SIG-M5 treated with dmso at 0.1 percent for 504 hours (cell line): Measurements from ENCODE around the gene PTK6.
A peak's percentile ranks its signal among the peaks of the same experiment; 100 is the strongest.

Experiments used
- DNase-seq: peaks from one replicate; lab custom pipeline; 2025; ENCODE audit not compliant: unreplicated experiment; lab: John Stamatoyannopoulos, UW

PTK6 gene

DNA sequence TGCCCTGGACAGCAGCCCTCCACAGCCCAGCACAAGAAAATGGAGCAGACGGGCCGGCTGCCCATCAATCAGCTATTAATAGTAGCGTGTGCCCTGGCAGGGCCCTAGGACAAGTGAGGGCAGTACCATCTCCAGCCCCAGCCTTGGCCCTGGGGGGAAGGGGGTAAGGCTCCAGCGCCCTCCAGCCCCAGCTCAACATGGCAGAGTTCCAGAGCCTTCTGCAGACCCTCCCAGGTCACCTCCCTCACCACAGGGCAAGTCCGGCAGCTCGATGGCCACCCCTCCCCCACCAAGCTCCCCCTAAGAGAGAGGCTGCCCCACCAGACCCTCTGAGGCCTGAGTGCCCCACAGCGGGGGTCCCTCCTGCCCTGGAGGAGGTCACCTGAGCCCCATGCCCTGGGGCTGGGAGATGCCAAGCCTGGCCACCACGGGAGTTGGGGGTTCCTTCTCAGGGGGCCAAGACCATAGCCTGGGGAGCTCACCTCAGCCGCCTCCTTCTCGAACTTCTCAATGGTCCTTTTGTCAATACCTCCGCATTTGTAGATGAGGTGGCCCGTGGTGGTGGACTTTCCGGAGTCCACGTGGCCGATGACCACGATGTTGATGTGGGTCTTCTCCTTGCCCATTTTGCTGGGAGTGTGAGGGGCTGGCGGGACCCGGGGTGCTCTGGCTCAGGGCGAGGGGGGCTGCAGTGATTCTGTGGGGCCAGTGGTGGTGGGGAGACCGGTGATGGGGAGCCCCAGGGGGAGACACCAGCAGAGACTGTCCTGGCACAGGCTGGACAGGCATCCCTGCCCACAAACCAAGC is 39.8 kb downstream of the PTK6 start:
- DNase-seq, result no peak

DNA sequence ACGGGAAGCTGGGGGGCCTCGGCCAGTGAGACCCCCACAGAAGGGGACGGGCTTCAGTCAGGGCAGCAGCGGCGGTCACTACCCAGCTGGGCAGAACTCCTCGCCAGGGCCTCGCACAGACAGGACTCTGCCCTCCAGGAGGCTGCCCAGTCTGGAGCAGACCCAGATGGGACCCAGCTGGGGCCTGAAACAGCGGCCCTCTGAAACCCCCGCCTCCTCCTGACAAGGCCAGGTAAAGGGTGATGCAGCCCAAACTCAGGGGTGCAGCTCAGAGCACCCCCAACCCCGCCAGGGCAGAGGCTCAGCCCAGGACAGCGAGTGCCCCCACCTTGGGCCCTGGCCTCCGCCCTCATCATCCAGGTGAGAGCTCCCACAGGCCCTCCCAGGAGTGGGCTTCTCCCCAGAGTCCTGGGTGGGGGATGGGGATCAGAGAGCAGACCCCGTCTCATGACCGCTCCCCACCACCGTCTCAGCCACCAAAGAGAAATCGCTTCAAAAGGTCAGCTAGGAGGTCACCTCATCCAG is 40.5 kb downstream of the PTK6 start:
- DNase-seq, result no peak

DNA sequence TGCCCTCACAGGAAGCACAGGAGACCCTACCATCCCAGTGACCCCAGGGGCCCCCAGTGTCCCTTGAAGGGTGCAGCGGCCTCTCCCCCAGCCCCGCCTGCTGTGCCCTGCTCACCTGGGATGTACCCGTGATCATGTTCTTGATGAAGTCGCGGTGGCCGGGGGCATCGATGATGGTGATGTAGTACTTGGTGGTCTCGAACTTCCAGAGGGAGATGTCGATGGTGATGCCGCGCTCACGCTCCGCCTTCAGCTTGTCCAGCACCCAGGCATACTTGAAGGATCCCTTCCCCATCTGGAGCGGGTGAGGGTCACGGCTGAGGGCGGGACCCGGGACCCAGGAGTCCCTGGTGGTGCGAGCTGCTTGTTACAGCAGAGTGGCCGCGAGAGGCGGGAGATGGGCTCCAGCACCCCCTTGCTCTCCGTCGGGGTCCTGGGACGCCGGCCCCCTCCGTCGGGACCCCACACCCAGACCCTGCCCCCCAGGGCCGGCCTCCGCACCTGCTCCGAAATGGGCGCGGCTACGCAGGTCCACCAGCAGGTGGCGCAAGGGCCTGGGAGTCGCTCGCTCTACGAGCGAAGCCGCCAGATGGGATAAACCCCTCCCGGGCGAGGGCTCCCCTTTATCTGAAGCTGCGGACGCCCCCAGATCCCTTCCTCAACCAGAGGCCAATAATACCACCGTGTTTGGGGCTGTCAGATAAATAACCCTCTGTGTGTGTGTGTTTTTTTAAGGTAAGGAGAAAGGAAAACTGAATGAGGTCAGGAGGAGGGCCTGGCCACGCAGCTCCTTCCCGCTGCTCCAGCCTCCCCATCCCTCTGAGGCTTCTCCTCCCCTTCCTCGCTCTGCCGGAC is 41.2 kb downstream of the PTK6 start:
- DNase-seq, result peak; percentile 36

DNA sequence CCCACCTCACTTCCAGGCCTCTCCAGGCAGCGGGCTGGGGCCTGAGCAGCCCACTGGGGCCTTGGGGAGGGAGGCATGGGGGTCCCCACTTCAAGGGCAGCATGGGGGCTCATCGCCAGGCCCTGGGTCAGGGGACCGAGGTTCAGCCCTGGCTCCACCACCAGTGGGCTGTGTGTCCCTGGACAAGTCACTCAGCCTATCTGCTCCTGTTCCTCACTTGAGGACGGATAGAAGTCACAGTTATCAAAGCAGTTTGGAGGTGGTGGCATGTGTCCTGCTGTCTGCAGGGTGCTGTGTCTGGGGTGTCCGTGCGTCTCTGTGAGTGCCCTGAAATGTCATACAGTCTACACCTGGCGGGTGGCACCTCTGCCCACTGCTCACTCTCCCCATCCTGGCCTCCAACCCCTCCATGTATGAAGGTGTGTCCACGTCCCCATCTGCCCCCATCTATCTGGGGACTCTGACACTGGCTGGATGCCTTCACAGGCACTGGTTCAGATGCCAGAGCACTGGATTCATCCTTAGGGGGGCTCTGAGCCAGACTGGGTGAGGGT is 41.9 kb downstream of the PTK6 start:
- DNase-seq, result no peak

DNA sequence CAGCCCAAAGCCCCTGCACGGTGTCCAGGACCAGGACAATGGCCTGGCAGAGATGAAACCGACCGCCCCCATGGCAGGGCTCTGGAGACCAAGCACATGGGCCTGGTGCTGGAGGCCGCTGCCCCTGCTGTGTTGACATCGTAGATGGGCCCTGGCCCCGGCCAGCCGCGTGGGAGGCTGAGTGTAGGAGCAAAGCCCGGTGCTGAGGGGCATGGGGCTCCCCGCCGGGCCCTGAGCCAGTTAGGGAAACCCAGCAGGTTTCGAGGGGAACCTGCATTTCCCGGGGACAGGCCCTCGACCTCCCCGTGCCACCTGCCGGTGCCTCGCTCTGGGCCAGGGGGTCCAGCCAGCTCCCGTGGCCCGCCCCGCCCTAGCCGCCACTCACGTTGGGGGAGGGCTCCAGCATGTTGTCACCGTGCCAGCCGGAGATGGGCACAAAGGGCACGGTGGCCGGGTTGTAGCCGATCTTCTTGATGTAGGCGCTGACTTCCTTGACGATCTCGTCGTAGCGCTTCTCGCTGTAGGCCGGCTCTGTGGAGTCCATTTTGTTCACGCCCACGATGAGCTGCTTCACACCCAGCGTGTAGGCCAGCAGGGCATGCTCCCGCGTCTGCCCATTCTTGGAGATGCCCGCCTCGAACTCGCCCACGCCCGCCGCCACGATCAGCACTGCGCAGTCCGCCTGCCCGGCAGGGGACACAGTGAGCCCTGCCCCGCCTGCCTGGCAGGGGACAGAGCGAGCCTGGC is 42.6 kb downstream of the PTK6 start:
- DNase-seq, result no peak

DNA sequence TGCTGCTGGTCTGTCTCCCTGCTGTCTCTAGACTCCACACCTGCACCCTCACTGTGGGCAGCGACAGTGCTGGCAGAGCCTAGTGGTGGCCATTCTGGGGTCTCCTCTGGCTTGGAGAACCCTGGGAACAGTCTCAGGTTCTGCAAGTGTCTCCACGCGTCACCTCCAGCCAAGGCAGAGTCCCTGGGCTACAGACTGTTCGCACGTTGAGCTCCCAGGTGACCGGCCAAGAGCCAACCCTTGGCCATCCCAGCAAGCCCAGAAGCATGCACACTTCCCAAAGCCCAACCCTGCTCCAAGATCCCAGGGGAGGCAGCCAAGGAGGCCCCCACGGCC is 43.1 kb downstream of the PTK6 start:
- DNase-seq, result no peak

DNA sequence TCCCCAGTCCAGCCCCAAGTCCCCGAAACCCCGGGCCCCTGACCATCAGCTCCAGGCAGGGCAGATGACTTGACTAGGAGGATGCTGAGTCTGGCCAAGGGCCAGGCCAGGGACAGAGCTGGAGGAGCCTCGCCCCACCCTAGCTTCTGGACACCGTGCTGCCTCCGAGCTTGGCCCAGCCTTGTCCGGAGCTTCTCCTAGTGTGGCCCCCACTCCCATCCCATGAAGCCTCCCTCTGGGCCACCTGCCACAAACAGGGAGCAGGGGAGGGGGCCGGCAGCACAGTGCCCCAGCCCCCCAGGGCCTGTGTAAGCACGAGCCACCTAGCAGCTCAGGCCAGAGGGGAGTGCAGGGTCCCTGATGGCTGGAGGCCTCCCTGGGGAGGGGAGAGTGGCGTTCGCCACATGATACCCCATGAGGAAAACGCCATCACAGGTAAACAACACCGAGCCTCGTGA is 43.6 kb downstream of the PTK6 start:
- no peak for DNase-seq

DNA sequence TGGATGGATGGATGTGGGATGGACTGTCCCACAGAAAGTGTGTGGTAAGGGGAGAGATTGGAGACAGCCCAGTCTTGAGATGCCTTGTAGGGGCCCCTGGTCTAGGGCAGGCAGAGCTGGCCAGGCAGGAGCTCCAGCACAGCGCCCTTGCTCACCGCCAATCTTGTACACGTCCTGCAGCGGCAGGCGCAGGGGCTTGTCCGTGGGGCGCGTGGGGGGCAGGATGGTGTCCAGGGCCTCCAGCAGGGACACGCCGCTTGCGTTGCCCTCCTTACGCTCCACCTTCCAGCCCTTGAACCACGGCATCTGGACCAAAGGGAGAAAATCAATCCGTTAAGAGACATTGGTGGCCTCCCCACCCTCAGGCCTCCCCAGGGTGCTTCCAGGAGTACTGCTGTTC is 44.2 kb downstream of the PTK6 start:
- DNase-seq, result no peak

DNA sequence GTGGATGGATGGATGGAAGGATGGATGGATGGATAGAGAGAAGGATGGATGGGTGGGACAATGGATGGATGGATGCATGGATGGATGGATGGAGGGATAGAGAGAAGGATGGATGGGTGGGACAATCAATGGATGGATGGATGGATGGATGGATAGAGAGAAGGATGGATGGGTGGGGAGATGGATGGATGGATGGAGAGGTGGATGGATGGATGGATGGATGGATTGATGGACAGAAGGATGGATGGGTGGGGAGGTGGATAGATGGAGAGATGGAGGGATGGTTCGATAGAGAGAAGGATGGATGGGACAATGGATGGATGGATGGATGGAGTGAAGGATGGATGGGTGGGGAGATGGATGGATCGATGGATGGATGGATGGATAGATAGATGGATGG is 44.7 kb downstream of the PTK6 start:
- DNase-seq, result no peak

DNA sequence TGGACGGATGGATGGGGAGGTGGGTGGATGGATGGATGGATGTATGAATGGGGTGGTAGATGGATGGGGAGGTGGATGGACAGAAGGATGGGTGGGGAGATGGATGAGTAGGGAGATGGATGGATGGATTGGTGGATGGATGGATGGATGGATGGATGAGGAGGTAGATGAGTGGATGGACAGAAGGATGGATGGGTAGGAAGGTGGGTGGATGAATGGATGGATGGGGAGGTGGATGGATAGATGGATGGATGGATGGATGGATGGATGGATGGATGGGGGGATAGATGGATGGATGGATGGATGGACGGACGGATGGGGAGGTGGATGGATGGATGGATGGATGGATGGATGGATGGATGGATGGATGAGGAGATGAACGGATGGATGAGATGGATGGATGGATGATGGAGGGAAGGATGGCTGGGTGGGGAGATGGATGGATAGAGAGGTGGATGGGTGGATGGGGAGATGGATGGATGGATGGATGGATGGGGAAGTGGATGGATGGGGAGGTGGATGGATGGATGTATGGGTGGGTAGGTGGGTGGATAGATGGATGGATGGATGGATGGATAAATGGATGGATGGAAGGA is 45.4 kb downstream of the PTK6 start:
- no peak for DNase-seq

DNA sequence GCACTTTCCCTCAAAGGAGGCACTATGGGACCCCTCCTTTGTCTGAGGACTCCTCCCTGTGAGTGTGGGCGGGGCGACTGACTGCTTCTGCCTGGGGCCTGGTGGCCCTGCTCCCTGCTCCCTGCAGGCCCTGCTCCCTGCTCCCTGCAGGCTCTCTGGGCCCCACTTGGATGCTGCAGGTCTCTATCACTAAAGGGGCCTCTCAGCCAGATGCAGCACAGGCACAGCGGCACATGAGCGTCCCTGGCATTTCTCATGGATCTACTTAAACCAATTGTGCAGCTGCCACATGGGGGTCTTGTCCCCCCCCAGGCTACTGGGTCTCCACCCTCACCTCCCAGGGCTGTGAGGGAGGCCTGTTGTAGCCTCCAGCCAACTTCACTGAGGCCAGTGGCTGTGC is 46.1 kb downstream of the PTK6 start:
- no peak for DNase-seq

DNA sequence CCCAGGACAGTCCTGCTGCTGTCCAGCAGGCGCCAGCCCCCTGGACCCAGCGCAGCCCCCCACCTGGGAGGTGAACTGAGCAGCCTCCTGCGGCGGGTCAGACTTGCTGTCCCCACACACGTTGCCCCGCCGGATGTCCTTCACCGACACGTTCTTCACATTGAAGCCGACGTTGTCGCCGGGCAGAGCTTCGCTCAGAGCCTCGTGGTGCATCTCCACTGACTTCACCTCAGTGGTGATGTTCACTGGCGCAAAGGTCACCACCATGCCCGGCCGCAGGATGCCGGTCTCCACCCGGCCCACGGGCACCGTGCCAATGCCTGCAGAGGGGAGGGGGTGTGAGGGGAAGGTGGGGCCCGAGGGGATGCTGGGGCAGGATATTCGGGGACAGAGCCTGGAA is 46.8 kb downstream of the PTK6 start:
- DNase-seq, result no peak

DNA sequence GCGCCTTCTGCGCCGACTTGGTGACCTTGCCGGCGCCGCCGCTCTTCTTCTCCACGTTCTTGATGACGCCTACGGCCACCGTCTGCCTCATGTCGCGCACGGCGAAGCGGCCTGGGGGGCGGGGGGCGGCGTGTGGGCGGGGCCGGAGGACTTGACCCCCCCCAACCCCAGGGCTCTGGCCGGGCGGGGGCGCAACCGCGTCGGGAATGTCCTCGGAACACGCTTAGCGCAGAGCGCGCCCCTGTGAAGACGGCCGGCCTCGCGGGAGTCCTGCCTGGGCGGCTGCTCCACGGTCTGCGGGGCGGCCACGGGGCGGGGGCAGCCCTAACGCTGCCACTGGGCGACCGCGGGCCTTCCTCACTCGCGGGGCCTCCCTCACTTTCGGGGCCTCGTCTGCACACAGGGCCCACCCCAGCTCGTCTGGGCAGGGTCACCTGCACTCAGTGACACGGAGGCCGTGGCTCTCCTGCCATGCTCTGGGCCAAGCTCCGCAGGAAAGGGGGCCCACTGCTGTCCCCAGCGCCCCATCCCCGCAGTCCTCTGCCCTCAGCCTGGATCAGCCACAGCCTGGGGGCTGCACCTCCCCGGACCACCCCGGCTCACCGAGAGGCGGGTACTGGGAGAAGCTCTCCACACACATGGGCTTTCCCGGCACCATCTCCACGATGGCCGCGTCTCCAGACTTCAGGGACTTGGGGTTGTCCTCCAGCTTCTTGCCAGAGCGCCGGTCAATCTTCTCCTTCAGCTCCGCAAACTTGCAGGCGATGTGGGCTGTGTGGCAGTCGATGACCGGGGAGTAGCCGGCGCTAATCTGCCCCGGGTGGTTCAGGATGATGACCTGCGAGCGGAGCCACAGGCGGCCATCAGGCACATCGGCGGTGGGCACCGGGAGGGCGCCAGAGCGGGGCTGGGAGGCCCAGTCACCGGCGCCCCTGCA is 48.6 kb downstream of the PTK6 start:
- no peak for DNase-seq

DNA sequence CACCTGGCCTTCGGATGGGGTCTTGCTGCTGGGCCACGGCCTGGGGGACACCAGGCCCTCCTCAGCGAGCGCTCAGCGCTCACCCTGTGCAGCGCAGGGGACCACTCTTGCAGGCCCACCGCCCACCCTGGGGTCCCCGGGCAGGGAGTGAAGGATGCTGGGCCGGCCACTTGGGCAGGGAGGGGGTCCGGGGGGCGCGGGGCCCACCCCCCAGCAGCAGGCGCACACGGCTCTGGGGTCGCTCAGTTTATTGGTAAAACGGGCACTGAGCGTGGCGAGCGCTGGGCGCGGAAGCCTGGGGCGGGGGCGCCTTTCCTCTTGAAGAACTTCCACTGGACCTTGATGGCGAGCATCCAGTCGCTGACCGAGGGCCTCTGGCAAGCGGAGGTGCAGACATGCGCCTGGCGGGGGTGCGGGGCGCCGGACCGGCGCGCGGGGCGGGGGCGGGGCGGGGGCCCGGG is 49.4 kb downstream of the PTK6 start:
- no peak for DNase-seq

DNA sequence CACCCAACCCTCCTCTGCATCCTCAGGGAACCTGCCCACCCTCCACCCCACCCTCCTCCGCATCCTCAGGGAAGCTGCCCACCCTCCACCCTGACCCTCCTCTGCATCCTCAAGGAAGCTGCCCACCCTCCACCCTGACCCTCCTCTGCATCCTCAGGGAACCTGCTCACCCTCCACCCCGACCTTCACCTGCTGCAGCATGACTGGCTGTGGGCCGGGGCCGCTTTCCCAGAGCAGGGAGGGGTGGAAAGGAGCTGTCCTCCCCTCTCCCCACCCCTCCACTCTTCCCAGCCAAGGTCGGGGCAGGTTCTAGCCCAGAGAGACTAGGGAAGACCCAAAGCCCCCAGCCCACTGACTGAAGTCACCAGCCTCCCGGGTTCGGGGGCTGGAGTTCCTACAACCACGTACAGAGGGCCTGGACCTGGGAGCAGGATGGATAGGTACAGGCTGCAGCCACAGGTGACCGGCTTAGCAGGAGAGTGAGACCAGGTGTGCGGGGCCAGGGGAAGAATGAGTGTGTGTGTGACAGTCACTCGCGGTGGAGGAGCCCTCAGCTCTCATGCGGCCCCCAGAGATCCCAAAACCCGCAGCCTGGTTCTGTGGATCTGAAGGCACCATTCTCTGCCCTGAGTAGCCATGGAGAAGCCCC is 49.9 kb downstream of the PTK6 start:
- no peak for DNase-seq

DNA sequence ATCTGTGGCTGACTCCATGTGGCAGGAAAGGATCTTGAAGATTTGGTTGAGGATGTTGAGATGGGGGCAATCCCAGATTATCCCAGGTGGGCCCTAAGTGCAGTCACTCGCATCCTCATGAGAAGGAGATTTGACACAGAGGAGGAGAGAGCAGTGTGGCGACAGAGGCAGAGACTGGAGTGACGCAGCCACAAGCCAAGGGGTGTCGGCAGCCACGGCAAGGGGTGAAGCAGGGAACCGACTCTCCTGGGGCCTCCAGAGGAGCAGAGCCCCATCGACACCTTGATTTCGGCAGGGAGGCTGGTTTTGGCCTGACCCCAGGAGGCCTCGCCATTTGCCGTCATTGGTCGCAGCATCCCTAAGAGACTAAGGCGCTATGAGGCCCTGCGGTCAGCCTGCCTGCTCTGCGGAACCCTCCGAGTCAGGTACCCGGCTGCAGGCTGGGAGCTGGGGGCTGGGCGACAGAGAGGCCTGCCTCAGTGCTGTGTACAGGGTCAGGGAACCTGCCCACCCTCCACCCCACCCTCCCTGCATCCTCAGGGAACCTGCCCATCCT is 50.8 kb downstream of the PTK6 start:
- no peak for DNase-seq

DNA sequence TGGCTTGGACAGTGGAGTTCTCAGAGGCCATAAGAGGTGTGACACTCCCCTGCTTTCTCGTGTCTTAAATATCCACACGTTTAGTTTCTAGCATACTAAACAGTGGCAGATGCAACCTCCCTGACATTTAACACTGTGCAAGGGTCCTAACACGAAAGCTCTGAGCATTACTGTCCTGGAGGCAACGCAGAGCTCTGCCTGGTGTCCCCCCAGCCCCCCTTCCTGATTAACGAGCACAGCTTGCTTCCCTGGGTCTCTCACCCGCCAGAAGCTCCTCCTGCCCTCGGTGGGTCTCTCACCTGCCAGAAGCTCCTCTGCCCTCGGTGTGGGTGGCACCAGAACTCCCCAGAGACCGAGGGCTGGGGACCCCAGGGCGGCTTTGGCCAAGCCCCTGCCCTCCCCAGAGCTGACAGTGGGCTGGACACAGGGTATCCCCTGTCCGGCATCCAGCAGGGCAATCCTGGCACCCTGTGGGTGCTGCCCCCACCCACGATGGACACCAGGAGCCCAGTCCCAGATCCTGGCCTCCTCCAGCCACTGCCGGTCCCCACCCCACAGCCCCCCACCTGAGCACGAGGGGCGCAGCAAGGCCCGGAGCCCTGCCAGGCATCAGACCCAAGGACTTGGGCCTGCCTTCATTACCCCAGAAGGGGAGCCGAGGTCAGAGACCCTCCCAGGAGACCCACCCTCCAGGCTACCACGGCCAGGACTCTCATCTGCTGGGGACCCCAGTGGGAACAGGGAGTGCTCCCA is 52.3 kb downstream of the PTK6 start:
- DNase-seq, result no peak

DNA sequence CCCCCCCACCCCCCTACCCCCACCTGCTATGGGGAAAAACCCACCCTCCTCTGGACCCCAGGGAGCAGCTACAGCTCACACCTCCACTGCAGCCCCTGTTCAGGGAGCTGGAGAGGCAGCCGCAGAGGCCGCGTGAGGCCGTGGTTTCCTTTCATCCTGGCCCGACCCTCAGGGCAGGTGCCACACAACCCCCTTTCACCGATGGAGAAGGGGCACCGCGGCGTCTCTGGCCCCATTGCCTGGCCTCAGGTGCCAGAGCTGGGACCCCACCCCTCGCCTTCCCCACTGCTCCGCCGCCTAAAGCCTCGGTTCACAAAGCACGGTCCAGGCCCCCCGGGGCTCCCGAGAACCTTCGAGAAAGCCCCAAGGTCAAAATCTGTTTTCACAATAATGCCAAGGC is 52.9 kb downstream of the PTK6 start:
- no peak for DNase-seq
